Thymus (tissue), 11 donors: ENCODE data around the gene COQ7. TPM values are rescaled to one million over a fixed set of nuclear protein-coding genes. Genes with fewer than 3 reads are reported as not detected.

Source experiments
- DNase-seq, 9 donors: peaks; one replicate each; pipeline ENCODE4 v3.0.0-alpha.2; 2013; ENCODE audit warnings: low spot score in 9 of 9, low read depth in 6 of 9, missing footprints in 1 of 9
- H3K27ac ChIP-seq, 2 donors: one replicate each; pipeline ENCODE4 v1.5.1; 2013; ENCODE audit warnings: control low read depth in 1 of 2, low read depth in 1 of 2, low read length in 1 of 2, mild to moderate bottlenecking in 1 of 2, moderate library complexity in 1 of 2
- H3K27me3 ChIP-seq, 2 donors: one replicate each; pipeline ENCODE4 v1.5.1; 2013; ENCODE audit warnings: low read length in 1 of 2; ENCODE audit not compliant: control insufficient read depth in 2 of 2, insufficient read depth in 1 of 2
- H3K36me3 ChIP-seq, 2 donors: one replicate each; pipeline ENCODE4 v1.5.1; 2013; ENCODE audit warnings: low read length in 1 of 2, mild to moderate bottlenecking in 1 of 2, moderate library complexity in 1 of 2; ENCODE audit not compliant: control insufficient read depth in 2 of 2, insufficient read depth in 2 of 2
- H3K4me1 ChIP-seq, 2 donors: one replicate each; pipeline ENCODE4 v1.5.1; 2013; ENCODE audit warnings: low read length in 2 of 2; ENCODE audit not compliant: control insufficient read depth in 2 of 2, insufficient read depth in 2 of 2
- H3K4me3 ChIP-seq, 2 donors: one replicate each; pipeline ENCODE4 v1.5.1; 2013; ENCODE audit warnings: low read length in 2 of 2, control low read depth in 1 of 2, mild to moderate bottlenecking in 1 of 2
- H3K9me3 ChIP-seq, 2 donors: one replicate each; pipeline ENCODE4 v1.5.1; 2013; ENCODE audit warnings: low read length in 1 of 2, mild to moderate bottlenecking in 1 of 2; ENCODE audit not compliant: control insufficient read depth in 2 of 2, insufficient read depth in 1 of 2
- WGBS: extraction: QIAGEN DNeasy Blood & Tissue Kit; methylation state at CpG from one replicate; pipeline ENCODE4 v1.1.7; 2013; 5-methylcytosine and 5-hydroxymethylcytosine counted together
- polyA plus RNA-seq: library from polyadenylated mRNA; stranded (reverse); fragments of 200-250 nt; gene quantifications from one replicate; pipeline ENCODE4 v1.2.3, GENCODE V29; 2013
- total RNA-seq: library from RNA; stranded (reverse); fragments of 120-200 nt; gene quantifications from one replicate; pipeline ENCODE4 v1.2.4, GENCODE V29; 2013
- donor health status: healthy.

Gene COQ7
- total and polyA plus RNA-seq, 2 donors: 14.3 to 15.4 TPM

- Histone ChIP-seq H3K4me3 (no peak overlapping the region), H3K9me3 (no peaks in the 10 kb centered on the region), H3K4me1 (no peaks in the 10 kb centered on the region), H3K27me3 (no peaks in the 10 kb centered on the region), H3K27ac (no peak overlapping the region), H3K36me3 (peaks cover 19 to 44% of the 10 kb centered on the region in 2 donors)
- 97% methylated on average over 6 of the region's 6 CpGs for WGBS
- DNase-seq: no peak
Observed at GRCh38 chr16:19077879-19078278, 10.5 kb downstream of the COQ7 start.

GRCh38 chr16:19083670-19084069 lies 16.3 kb downstream of the COQ7 start:
- Histone ChIP-seq H3K4me3 (no peak overlapping the region), H3K36me3 (peaks cover 1 to 7% of the 10 kb centered on the region in 2 donors), H3K4me1 (peaks cover 0 to 9% of the 10 kb centered on the region in 2 donors), H3K27me3 (peaks cover 7 to 15% of the 10 kb centered on the region in 2 donors), H3K27ac (no peak overlapping the region), H3K9me3 (no peaks in the 10 kb centered on the region)
- no peak for DNase-seq
- WGBS: 94% methylated on average over 1 of the region's 1 CpG

GRCh38 chr16:19084139-19084538 lies 16.7 kb downstream of the COQ7 start:
- H3K9me3 ChIP-seq: no peaks in the 10 kb centered on the region
- WGBS: 93% methylated on average over 3 of the region's 3 CpGs
- H3K27ac ChIP-seq: no peak overlapping the region
- DNase-seq: no peak
- H3K4me1 ChIP-seq: peaks cover 0 to 9% of the 10 kb centered on the region in 2 donors
- peaks cover 0 to 4% of the 10 kb centered on the region in 2 donors for H3K36me3 ChIP-seq
- H3K4me3 ChIP-seq: no peak overlapping the region
- peaks cover 7 to 15% of the 10 kb centered on the region in 2 donors for H3K27me3 ChIP-seq

- peaks cover 0 to 9% of the 10 kb centered on the region in 2 donors for H3K4me1 ChIP-seq
- no peak for DNase-seq
- no peaks in the 10 kb centered on the region for H3K9me3 ChIP-seq
- 95% methylated on average over 5 of the region's 5 CpGs for WGBS
- H3K4me3 ChIP-seq: no peak overlapping the region
- peaks cover 7 to 15% of the 10 kb centered on the region in 2 donors for H3K27me3 ChIP-seq
- no peak overlapping the region for H3K27ac ChIP-seq
- peaks cover 0 to 4% of the 10 kb centered on the region in 2 donors for H3K36me3 ChIP-seq
Observed at GRCh38 chr16:19084879-19085278, 17.5 kb downstream of the COQ7 start.

- no peak for DNase-seq
- WGBS: 30% methylated on average over 8 of the region's 8 CpGs
- H3K36me3 ChIP-seq: peaks cover 0 to 4% of the 10 kb centered on the region in 2 donors
- no peaks in the 10 kb centered on the region for H3K9me3 ChIP-seq
- no peak overlapping the region for H3K27ac ChIP-seq
- H3K27me3 ChIP-seq: peaks cover 7 to 15% of the 10 kb centered on the region in 2 donors
- no peak overlapping the region for H3K4me3 ChIP-seq
- H3K4me1 ChIP-seq: peaks cover 0 to 9% of the 10 kb centered on the region in 2 donors
Observed at GRCh38 chr16:19085679-19086200, 18.3 kb downstream of the COQ7 start.

- WGBS: 9% methylated on average over 52 of the region's 52 CpGs
- H3K36me3 ChIP-seq: no peaks in the 10 kb centered on the region
- no peaks in the 10 kb centered on the region for H3K9me3 ChIP-seq
- peaks cover 0 to 9% of the 10 kb centered on the region in 2 donors for H3K4me1 ChIP-seq
- peak overlapping the region in 1 of 2 donors; percentile 22 for H3K4me3 ChIP-seq
- peak; percentile 11 to 81 (median 49) for DNase-seq
- H3K27me3 ChIP-seq: peaks cover 7 to 15% of the 10 kb centered on the region in 2 donors
- no peak overlapping the region for H3K27ac ChIP-seq
Observed at GRCh38 chr16:19086322-19087199, 19.1 kb downstream of the COQ7 start.

- WGBS: 95% methylated on average over 5 of the region's 5 CpGs
- Histone ChIP-seq H3K36me3 (no peaks in the 10 kb centered on the region), H3K9me3 (no peaks in the 10 kb centered on the region), H3K4me1 (peaks cover 0 to 9% of the 10 kb centered on the region in 2 donors), H3K4me3 (no peak overlapping the region), H3K27ac (no peak overlapping the region), H3K27me3 (peaks cover 7 to 15% of the 10 kb centered on the region in 2 donors)
- no peak for DNase-seq
Observed at GRCh38 chr16:19088341-19088916, 21.0 kb downstream of the COQ7 start.

- Histone ChIP-seq H3K27ac (no peak overlapping the region), H3K4me3 (no peak overlapping the region), H3K9me3 (no peaks in the 10 kb centered on the region), H3K36me3 (no peaks in the 10 kb centered on the region), H3K27me3 (peaks cover 7 to 15% of the 10 kb centered on the region in 2 donors), H3K4me1 (peaks cover 0 to 9% of the 10 kb centered on the region in 2 donors)
- DNase-seq: no peak
- WGBS: 90% methylated on average over 3 of the region's 3 CpGs
Observed at GRCh38 chr16:19089410-19089955, 22.1 kb downstream of the COQ7 start.

GRCh38 chr16:19090916-19091315 lies 23.5 kb downstream of the COQ7 start:
- Histone ChIP-seq H3K9me3 (no peaks in the 10 kb centered on the region), H3K4me1 (peaks cover 0 to 8% of the 10 kb centered on the region in 2 donors), H3K27me3 (peaks cover 4 to 11% of the 10 kb centered on the region in 2 donors), H3K27ac (no peak overlapping the region), H3K36me3 (no peaks in the 10 kb centered on the region), H3K4me3 (no peak overlapping the region)
- WGBS: 98% methylated on average over 6 of the region's 6 CpGs
- DNase-seq: no peak
